ENCODE measurements around the gene GALR1. TPM values are rescaled to one million over a fixed set of nuclear protein-coding genes. Genes with fewer than 3 reads are reported as not detected.

The GALR1 gene
- polyA plus RNA-seq, 1 of the 3 experiments (the other 2 are of a cell fraction) = not detected

DNA sequence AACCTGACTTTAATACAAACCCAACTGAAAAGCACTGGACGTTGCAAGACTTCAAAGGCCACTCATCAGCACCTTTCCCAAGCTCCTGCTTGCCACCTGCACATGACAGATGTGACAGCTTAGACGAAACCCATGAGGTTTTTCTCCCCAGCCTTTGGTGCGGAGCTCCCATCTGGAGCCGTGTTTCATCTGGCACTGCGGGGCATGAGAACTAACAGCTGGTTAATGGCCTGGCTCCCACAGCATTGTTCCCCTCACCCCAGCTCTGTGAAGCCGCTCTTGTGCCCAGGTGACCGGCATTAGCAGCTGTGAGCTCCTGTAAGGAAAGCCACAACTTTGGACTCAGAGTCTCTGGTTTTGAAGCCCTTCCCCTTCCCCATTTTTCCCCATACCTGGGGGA is 50.9 kb downstream of the GALR1 start:
- no peak overlapping the region for H2AFZ ChIP-seq (ENCODE audit: low read depth)
- POLR2A ChIA-PET = no interaction called here
- no peaks in the 10 kb centered on the region for H3F3A ChIP-seq (replicated peaks; ENCODE audit: insufficient read depth)

More for the DNA sequence above, 50.9 kb downstream of the GALR1 start:
- no peak for TF ChIP-seq TAF1 (IDR thresholded peaks at IDR 0.05; ENCODE audit: borderline replicate concordance, low read depth, low read length)
- TF ChIP-seq RXRA (IDR thresholded peaks at IDR 0.05; ENCODE audit: borderline replicate concordance, low read depth) = no peak
- no peak for TF ChIP-seq JUND (IDR thresholded peaks at IDR 0.05)
- TF ChIP-seq POLR2AphosphoS5 (IDR thresholded peaks at IDR 0.05; ENCODE audit: low read depth, low read length) = no peak
- TF ChIP-seq, protein P1, sequence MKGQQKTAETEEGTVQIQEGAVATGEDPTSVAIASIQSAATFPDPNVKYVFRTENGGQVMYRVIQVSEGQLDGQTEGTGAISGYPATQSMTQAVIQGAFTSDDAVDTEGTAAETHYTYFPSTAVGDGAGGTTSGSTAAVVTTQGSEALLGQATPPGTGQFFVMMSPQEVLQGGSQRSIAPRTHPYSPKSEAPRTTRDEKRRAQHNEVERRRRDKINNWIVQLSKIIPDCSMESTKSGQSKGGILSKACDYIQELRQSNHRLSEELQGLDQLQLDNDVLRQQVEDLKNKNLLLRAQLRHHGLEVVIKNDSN (IDR thresholded peaks at IDR 0.05; ENCODE audit: borderline replicate concordance, low read depth) = no peak
- TF ChIP-seq YY1 (IDR thresholded peaks at IDR 0.05; ENCODE audit: low read depth) = no peak
- TF ChIP-seq MEF2A (IDR thresholded peaks at IDR 0.05; ENCODE audit: borderline replicate concordance, low read depth) = no peak
- TF ChIP-seq, protein P2, sequence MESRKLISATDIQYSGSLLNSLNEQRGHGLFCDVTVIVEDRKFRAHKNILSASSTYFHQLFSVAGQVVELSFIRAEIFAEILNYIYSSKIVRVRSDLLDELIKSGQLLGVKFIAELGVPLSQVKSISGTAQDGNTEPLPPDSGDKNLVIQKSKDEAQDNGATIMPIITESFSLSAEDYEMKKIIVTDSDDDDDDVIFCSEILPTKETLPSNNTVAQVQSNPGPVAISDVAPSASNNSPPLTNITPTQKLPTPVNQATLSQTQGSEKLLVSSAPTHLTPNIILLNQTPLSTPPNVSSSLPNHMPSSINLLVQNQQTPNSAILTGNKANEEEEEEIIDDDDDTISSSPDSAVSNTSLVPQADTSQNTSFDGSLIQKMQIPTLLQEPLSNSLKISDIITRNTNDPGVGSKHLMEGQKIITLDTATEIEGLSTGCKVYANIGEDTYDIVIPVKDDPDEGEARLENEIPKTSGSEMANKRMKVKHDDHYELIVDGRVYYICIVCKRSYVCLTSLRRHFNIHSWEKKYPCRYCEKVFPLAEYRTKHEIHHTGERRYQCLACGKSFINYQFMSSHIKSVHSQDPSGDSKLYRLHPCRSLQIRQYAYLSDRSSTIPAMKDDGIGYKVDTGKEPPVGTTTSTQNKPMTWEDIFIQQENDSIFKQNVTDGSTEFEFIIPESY (IDR thresholded peaks at IDR 0.05; ENCODE audit: borderline replicate concordance, low read depth) = no peak
- TF ChIP-seq SMC3 (IDR thresholded peaks at IDR 0.05; ENCODE audit: low read depth, low read length) = no peak
- no peak for TF ChIP-seq GATA2 (CRISPR knock-in tag; IDR thresholded peaks at IDR 0.05)
- TF ChIP-seq TCF12 (IDR thresholded peaks at IDR 0.05) = no peak
- no peak for TF ChIP-seq SIN3A (IDR thresholded peaks at IDR 0.05; ENCODE audit: borderline replicate concordance, low read depth, low read length)
- no peak for TF ChIP-seq FOXM1 (IDR thresholded peaks at IDR 0.05; ENCODE audit: low read depth)
- TF ChIP-seq, protein P3, sequence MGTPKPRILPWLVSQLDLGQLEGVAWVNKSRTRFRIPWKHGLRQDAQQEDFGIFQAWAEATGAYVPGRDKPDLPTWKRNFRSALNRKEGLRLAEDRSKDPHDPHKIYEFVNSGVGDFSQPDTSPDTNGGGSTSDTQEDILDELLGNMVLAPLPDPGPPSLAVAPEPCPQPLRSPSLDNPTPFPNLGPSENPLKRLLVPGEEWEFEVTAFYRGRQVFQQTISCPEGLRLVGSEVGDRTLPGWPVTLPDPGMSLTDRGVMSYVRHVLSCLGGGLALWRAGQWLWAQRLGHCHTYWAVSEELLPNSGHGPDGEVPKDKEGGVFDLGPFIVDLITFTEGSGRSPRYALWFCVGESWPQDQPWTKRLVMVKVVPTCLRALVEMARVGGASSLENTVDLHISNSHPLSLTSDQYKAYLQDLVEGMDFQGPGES (IDR thresholded peaks at IDR 0.05; ENCODE audit: low read depth, low read length) = no peak
- TF ChIP-seq, protein P4, sequence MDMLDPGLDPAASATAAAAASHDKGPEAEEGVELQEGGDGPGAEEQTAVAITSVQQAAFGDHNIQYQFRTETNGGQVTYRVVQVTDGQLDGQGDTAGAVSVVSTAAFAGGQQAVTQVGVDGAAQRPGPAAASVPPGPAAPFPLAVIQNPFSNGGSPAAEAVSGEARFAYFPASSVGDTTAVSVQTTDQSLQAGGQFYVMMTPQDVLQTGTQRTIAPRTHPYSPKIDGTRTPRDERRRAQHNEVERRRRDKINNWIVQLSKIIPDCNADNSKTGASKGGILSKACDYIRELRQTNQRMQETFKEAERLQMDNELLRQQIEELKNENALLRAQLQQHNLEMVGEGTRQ (IDR thresholded peaks at IDR 0.05; ENCODE audit: borderline replicate concordance, low read depth, low read length) = no peak
- TF ChIP-seq CHD2 (IDR thresholded peaks at IDR 0.05; ENCODE audit: low read length, partially characterized antibody) = no peak
- no peak for TF ChIP-seq ELF1 (IDR thresholded peaks at IDR 0.05)
- no peak for TF ChIP-seq CTCF (IDR thresholded peaks at IDR 0.05)
- TF ChIP-seq, protein P5, sequence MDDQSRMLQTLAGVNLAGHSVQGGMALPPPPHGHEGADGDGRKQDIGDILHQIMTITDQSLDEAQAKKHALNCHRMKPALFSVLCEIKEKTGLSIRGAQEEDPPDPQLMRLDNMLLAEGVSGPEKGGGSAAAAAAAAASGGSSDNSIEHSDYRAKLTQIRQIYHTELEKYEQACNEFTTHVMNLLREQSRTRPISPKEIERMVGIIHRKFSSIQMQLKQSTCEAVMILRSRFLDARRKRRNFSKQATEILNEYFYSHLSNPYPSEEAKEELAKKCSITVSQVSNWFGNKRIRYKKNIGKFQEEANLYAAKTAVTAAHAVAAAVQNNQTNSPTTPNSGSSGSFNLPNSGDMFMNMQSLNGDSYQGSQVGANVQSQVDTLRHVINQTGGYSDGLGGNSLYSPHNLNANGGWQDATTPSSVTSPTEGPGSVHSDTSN (IDR thresholded peaks at IDR 0.05) = no peak
- no peaks in the 10 kb centered on the region for H4K20me1 ChIP-seq (ENCODE audit: insufficient read depth)
- no peaks in the 10 kb centered on the region for H3K9me2 ChIP-seq
- H3K4me2 ChIP-seq = no peak overlapping the region
- no peaks in the 10 kb centered on the region for H3K4me1 ChIP-seq (ENCODE audit: control insufficient read depth in 1 of 2, insufficient read depth in 2 of 2, low read depth in 1 of 2, low read length in 1 of 2)
- CTCF ChIA-PET = no interaction called here
- 15% methylated on average over 4 of the region's 7 CpGs for WGBS (ENCODE audit: low lambda C conversion rate)
- no peak overlapping the region for H3K9ac ChIP-seq
- H3K9me3 ChIP-seq = peaks cover 2% of the 10 kb centered on the region; the same call in 1 of the 2 replicates
- no peak overlapping the region for H3K27ac ChIP-seq (ENCODE audit: low read depth in 2 of 2, low read length in 1 of 2)
- no peaks in the 10 kb centered on the region for H3K36me3 ChIP-seq (replicated peaks in 1 of 2; ENCODE audit: control insufficient read depth in 1 of 2, insufficient read depth in 2 of 2, low read length in 1 of 2)
- no peaks in the 10 kb centered on the region for H3K27me3 ChIP-seq (ENCODE audit: insufficient read depth)
- no peak for DNase-seq
- no peaks in the 10 kb centered on the region for H3K79me2 ChIP-seq (ENCODE audit: insufficient read depth)
- no peak overlapping the region for H3K4me3 ChIP-seq (ENCODE audit: low read depth in 2 of 2, low read length in 1 of 2)
